ENCODE measurements around the gene PLCL2. TPM values are rescaled to one million over a fixed set of nuclear protein-coding genes. Genes with fewer than 3 reads are reported as not detected.

PLCL2 gene
- total RNA-seq, 1 experiment from 2014 or later = 0.07 TPM

DNA sequence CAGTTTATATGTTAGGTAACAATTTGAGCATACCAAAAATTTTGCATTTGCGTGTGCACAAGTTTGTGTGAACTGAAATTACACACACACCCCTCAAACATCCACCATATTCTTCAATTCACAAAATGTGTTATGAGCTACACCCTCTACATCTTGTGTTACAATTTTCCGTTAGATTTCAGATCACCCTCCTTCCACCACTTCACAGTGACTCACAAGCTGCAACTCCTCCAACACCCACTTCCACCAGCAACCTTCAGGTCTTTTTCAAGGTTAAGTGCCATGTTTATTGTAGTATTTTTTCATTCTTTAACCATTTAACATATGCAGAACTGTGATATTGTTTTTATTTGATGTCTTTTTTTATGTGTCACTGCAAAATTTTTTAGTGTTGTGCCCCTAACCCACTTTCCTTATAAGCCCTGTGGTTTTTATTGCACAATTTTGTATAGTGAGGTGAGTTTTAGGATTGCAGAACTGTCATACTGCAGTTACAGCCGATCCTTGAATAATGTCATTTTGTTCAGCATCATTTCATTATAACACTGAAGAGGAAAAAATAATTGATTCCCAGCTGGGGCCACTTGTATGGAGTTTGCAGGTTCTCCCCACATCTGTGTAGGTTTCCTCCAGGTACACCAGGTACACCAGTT lies 148.9 kb downstream of the PLCL2 start:
- no peaks in the 10 kb centered on the region for H3K9me3 Mint-ChIP-seq (ENCODE audit: unreplicated experiment)
- POLR2A ChIA-PET = no interaction called here

DNA sequence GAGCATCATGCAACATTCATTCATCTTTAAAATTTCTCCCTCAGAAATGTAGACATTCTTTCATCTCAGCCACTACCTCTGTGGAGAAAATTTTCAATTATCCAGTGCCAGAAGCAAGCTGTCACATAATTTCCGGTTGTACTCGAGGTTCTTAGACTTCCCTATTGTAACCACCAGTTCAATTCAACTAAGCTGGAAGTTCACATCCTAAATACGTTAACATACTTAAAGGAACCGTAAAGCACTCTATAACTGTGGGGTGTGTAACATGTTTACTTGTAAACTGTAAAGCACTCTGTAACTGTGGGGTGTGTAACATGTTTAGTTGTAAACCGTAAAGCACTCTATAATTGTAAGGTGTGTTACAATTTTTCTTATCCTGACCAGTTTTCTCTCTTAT lies 150.3 kb downstream of the PLCL2 start:
- H3K4me3 ChIP-seq (ENCODE audit: low read depth, low read length) = no peak overlapping the region
- no peaks in the 10 kb centered on the region for H3K4me1 Mint-ChIP-seq (ENCODE audit: low read depth, unreplicated experiment)
- no peaks in the 10 kb centered on the region for H3K9me3 ChIP-seq
- no peaks in the 10 kb centered on the region for H3K36me3 Mint-ChIP-seq (ENCODE audit: insufficient read depth, unreplicated experiment)
- BruUV-seq (replicated peaks) = no TSS peak
- no peak for DNase-seq
- H3K9me3 Mint-ChIP-seq (ENCODE audit: unreplicated experiment) = no peaks in the 10 kb centered on the region
- H3K36me3 ChIP-seq (ENCODE audit: control insufficient read depth, insufficient read depth, low read length) = no peaks in the 10 kb centered on the region
- no peaks in the 10 kb centered on the region for H3K27me3 ChIP-seq (replicated peaks; ENCODE audit: control insufficient read depth, insufficient read depth, low read length)
- intact Hi-C loops (cut with micrococcal nuclease; ENCODE audit: unreplicated experiment) = loop anchor here (10.0 kb wide), 1 partner anchor 210 kb away; no protein-coding TSS in a partner anchor
- no peak overlapping the region for H3K27ac Mint-ChIP-seq (ENCODE audit: unreplicated experiment)
- peaks cover 7% of the 10 kb centered on the region for H3K27me3 Mint-ChIP-seq (ENCODE audit: insufficient read depth, unreplicated experiment)
- TF ChIP-seq, protein P1, sequence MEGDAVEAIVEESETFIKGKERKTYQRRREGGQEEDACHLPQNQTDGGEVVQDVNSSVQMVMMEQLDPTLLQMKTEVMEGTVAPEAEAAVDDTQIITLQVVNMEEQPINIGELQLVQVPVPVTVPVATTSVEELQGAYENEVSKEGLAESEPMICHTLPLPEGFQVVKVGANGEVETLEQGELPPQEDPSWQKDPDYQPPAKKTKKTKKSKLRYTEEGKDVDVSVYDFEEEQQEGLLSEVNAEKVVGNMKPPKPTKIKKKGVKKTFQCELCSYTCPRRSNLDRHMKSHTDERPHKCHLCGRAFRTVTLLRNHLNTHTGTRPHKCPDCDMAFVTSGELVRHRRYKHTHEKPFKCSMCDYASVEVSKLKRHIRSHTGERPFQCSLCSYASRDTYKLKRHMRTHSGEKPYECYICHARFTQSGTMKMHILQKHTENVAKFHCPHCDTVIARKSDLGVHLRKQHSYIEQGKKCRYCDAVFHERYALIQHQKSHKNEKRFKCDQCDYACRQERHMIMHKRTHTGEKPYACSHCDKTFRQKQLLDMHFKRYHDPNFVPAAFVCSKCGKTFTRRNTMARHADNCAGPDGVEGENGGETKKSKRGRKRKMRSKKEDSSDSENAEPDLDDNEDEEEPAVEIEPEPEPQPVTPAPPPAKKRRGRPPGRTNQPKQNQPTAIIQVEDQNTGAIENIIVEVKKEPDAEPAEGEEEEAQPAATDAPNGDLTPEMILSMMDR (IDR thresholded peaks at IDR 0.05; ENCODE audit: insufficient read depth in 1 of 2, low read depth in 1 of 2, low read length in 1 of 2, severe bottlenecking in 1 of 2, unreplicated experiment in 1 of 2) = no peak
- H3K4me3 Mint-ChIP-seq (ENCODE audit: unreplicated experiment) = no peak overlapping the region
- ChIA-PET CTCF (no interaction called here), POLR2A (no interaction called here)
- no peaks in the 10 kb centered on the region for H3K4me1 ChIP-seq

More for the DNA sequence above, 148.9 kb downstream of the PLCL2 start:
- Histone ChIP-seq H3K4me1 (no peaks in the 10 kb centered on the region), H3K27me3 (replicated peaks; ENCODE audit: control insufficient read depth, insufficient read depth, low read length) (no peaks in the 10 kb centered on the region), H3K9me3 (no peaks in the 10 kb centered on the region), H3K36me3 (ENCODE audit: control insufficient read depth, insufficient read depth, low read length) (no peaks in the 10 kb centered on the region), H3K4me3 (ENCODE audit: low read depth, low read length) (no peak overlapping the region)
- intact Hi-C loops (cut with micrococcal nuclease; ENCODE audit: unreplicated experiment) = loop anchor here (2.0 to 10.0 kb wide), 3 partner anchors 107 to 209 kb away; no protein-coding TSS in a partner anchor
- TF ChIP-seq, protein P1 (IDR thresholded peaks at IDR 0.05; ENCODE audit: insufficient read depth in 1 of 2, low read depth in 1 of 2, low read length in 1 of 2, severe bottlenecking in 1 of 2, unreplicated experiment in 1 of 2) = no peak
- no peak for DNase-seq
- no peak overlapping the region for H3K4me3 Mint-ChIP-seq (ENCODE audit: unreplicated experiment)
- H3K4me1 Mint-ChIP-seq (ENCODE audit: low read depth, unreplicated experiment) = no peaks in the 10 kb centered on the region
- BruUV-seq (replicated peaks) = no TSS peak
- H3K27ac Mint-ChIP-seq (ENCODE audit: unreplicated experiment) = no peak overlapping the region
- CTCF ChIA-PET = no interaction called here
- no peaks in the 10 kb centered on the region for H3K36me3 Mint-ChIP-seq (ENCODE audit: insufficient read depth, unreplicated experiment)
- peaks cover 13% of the 10 kb centered on the region for H3K27me3 Mint-ChIP-seq (ENCODE audit: insufficient read depth, unreplicated experiment)

DNA sequence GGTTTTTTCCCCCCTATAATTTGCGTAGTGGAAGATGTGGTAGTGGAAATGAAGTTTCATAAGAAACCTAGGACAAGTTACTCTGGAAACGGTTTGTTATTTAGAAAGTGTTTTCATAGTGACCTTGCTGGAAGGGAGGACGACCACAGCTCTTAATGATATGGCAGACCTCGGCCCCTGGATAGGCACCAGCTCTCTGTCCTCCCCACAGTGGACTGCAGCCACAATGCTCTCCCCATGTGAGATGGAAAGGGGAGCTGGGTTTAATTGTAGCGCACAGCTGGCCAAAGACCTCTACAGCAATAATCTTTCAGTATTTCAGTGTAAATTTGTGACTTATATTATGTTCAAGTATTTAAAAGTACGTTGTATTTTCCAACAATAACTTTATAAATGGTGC lies 151.2 kb downstream of the PLCL2 start:
- ChIA-PET POLR2A (no interaction called here), CTCF (no interaction called here)
- no peak overlapping the region for H3K4me3 Mint-ChIP-seq (ENCODE audit: unreplicated experiment)
- BruUV-seq (replicated peaks) = no TSS peak
- no peaks in the 10 kb centered on the region for H3K36me3 Mint-ChIP-seq (ENCODE audit: insufficient read depth, unreplicated experiment)
- Histone ChIP-seq H3K36me3 (ENCODE audit: control insufficient read depth, insufficient read depth, low read length) (no peaks in the 10 kb centered on the region), H3K4me1 (no peaks in the 10 kb centered on the region), H3K4me3 (ENCODE audit: low read depth, low read length) (no peak overlapping the region), H3K9me3 (no peaks in the 10 kb centered on the region), H3K27me3 (replicated peaks; ENCODE audit: control insufficient read depth, insufficient read depth, low read length) (no peaks in the 10 kb centered on the region)
- no peak overlapping the region for H3K27ac Mint-ChIP-seq (ENCODE audit: unreplicated experiment)
- peaks cover 7% of the 10 kb centered on the region for H3K27me3 Mint-ChIP-seq (ENCODE audit: insufficient read depth, unreplicated experiment)
- H3K4me1 Mint-ChIP-seq (ENCODE audit: low read depth, unreplicated experiment) = no peaks in the 10 kb centered on the region
- DNase-seq = no peak
- no peaks in the 10 kb centered on the region for H3K9me3 Mint-ChIP-seq (ENCODE audit: unreplicated experiment)
- TF ChIP-seq, protein P1 (IDR thresholded peaks at IDR 0.05; ENCODE audit: insufficient read depth in 1 of 2, low read depth in 1 of 2, low read length in 1 of 2, severe bottlenecking in 1 of 2, unreplicated experiment in 1 of 2) = no peak
- intact Hi-C loops (cut with micrococcal nuclease; ENCODE audit: unreplicated experiment) = loop anchor here (10.0 kb wide), 1 partner anchor 211 kb away; no protein-coding TSS in a partner anchor
